ENCODE measurements around the gene CREBBP. TPM values are rescaled to one million over a fixed set of nuclear protein-coding genes. Genes with fewer than 3 reads are reported as not detected.

The CREBBP gene
- polyA plus RNA-seq, 3 donors: 9.2 to 24.0 (median 17.3) TPM

DNA sequence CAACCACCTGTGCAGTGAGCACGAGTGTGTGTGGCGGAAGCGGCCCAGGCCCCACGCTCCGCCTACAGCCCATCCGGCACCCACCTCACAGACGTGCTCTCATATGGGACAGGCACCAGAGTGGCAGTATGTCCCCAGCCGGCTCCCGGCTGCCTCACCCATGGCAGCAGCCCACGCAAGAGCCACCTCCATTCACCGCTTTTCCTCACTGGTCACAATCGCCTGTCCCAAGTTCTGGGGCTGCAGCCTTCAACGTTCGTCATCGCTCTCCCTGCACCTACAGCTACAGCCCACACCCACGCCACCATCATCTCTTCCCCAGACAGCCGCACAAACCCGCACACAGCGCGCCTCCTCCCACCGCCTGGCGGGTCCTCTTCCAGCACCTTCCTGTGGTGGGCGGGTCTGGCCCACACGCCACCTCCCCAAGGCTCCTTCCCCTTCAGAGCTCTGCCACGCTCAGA is 145.7 kb downstream of the CREBBP start:
- no peak overlapping the region for H3K27ac ChIP-seq (ENCODE audit: low read depth, low read length)
- WGBS, 3 donors: 96 to 98% (median 97%) methylated on average over 24 to 25 of the region's 25 CpGs

DNA sequence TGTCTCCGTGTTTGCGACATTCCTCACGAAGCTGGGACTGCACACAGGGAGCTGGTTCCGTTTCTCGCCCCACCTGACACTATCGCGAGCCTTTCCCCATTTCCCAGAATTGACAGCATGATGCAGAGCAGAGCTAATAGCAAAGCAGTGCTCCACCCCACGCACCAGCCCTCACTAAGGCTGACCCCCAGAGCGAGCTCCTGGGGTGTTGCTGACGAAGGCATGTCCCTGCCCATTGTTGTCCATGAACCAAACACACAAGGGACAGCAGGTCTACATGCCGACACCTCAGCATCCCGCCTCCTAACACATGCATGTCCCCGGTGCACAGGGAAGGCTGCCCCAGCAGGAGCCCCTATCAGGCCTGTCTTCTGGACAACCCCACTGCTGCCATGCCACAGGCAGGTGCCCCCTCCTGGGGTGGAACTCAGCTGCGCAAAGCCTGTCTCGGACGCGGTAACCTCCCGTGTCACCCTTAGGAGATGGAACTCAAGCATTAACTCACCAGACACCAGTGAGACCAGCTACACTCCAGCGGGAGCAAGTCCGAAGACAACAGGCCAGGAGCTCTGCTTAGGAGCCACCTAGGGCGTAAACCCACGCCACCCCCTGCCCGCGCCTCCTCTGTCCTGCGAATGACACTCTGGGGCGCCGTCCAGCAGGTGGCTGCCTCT is 146.3 kb downstream of the CREBBP start:
- 97 to 99% (median 97%) methylated on average over 27 of the region's 27 CpGs for WGBS, 3 donors
- no peak overlapping the region for H3K27ac ChIP-seq (ENCODE audit: low read depth, low read length)

DNA sequence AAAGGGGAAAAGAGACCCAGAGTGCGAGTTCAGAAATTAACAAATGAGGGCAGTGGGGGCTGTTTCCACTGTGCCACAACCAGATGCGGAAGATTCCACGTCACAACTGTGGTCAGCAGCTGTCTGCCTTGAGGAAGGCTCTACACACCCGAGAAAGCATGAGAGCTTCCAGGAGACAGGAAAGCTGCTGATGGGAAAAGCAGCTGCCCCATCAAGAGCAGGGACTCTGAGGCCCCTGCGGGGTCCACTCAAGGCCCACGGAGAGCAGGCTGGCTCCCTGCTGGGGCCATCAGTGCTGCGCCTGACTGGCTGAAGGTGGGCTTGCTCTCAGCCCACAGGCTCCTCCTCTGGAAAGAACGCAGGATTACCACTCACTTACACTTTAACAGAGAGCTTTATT is 148.3 kb downstream of the CREBBP start:
- H3K27ac ChIP-seq (ENCODE audit: low read depth, low read length): no peak overlapping the region
- WGBS, 3 donors: 89 to 91% (median 89%) methylated on average over 8 of the region's 8 CpGs

DNA sequence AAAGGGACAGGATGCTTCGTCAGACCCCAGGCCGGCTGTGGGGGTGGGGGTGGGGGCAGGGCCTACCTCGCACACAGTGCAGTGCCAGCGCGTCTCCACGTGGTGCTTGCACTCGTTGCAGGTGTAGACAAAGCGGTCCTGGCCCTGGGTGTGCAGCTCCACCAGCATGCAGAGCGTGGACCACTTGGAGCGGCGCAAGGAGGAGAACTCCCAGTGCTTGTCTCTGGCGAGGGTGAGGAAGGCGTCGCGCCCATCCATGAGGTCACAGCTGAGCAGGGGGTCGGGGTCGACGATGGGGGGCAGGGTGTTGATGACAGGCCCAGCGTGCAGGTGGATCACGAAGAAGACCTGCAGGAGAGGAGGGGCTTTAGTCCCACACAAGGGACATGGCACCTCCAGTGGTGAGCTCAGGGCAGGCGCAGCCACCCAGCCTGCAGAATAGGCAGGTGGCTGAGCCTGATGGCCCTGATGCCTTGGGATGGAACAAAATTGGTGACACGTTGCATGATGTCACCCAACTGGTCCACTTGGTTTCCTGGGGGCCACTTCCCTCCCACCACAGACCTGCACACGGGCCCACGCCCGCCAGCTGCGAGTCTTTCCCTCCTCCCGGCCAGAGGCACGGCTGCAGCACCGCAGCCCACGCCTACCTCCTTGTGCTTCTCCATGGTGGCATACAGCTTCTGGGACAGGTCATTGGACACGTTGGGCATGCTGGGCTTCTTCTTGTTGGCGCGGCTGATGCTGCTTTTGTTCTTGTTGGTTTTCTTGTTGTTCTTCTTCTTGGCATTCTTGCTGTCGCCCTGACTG is 149.2 kb downstream of the CREBBP start:
- no peak overlapping the region for H3K27ac ChIP-seq (ENCODE audit: low read depth, low read length)
- 90 to 92% (median 90%) methylated on average over 32 to 34 of the region's 34 CpGs for WGBS, 3 donors

DNA sequence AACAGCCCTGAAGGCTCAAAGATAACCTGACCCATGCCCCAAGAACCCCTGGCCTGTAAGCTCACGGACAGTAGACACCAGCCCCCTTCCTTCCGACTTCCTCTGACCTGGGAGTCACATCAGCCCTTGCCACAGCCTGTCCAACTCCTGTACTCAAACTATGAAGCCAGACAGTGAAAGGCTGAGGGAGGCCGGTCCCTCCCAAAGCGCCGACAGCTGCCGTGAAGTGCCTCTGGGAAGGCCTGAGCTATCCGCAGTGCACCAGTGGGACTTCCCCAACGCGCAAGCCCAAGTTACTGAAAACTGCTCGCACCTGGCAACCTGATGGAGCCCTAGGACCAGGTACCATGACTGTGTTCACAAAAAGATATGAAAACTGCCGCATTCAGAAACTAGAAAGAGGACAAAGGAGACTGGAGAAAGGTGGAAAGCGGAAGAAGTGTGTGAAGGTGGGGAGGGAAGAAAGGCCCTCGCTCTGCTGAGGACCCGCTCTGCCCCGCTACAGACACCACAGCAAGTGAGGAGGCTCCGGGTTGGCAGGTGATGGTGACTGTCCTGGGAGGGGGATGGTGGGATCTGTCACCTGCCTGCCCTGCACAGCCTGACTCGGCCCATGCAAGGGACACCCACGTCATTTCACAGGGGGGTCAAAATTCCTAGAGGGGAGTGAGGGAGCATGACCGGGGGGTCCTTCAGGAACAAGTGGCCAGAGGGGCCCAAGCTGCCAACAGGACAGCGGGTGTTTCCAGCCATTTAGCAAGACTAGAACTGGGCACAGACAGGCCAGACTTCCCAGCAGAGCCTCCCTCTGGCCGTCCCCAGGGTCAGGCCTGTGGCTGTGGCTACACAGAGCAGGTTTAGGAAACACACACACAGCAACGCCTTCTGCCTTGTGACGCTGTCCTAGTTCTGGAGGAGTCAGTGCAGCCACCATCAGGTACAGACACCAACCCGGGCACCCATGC is 150.1 kb downstream of the CREBBP start:
- H3K27ac ChIP-seq (ENCODE audit: low read depth, low read length): no peak overlapping the region
- 88 to 92% (median 91%) methylated on average over 24 of the region's 24 CpGs for WGBS, 3 donors

DNA sequence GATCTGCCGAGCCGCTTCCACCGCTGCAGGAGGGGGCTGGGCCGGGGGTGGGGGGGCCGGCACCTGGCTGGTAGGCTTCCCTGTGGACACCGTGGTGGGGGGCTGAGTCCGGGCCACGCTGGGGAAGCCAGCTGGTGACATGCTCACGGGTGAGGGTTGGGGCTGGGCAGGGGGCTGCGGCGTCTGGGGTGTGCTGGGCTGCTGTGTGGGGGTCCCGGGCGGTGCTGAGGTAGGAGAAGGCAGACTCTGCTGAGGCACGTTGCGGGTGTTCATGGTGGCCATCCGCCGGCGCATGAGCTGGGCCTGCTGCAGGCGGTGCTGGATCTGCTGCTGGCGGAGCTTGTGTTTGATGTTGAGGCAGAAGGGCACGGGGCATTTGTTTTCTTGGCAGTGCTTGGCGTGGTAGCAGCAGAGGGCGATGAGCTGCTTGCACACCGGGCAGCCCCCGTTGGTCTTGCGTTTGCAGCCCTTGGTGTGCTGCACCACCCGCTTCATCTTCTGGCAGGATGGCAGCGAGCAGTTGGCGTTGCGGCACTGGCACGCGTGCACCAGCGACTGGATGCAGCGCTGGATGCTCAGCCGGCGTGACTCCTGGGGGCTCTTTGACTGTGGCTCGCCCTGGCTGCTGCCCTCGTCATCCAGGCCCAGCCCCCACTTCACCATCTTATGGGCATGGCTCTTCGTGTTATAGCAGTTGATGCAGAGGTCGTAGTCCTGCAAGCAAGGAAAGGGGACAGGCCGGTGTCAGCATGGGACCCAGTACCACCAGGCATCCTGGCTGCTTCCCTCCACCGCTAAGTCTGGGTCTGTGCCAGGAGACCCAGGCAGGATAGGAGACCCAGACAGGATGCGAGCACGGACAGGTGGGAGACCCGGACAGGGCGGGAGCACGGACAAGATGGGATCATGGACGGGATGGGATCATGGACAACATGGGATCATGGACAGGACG is 151.1 kb downstream of the CREBBP start:
- 93 to 94% (median 94%) methylated on average over 45 to 49 of the region's 49 CpGs for WGBS, 3 donors
- H3K27ac ChIP-seq (ENCODE audit: low read depth, low read length): no peak overlapping the region

DNA sequence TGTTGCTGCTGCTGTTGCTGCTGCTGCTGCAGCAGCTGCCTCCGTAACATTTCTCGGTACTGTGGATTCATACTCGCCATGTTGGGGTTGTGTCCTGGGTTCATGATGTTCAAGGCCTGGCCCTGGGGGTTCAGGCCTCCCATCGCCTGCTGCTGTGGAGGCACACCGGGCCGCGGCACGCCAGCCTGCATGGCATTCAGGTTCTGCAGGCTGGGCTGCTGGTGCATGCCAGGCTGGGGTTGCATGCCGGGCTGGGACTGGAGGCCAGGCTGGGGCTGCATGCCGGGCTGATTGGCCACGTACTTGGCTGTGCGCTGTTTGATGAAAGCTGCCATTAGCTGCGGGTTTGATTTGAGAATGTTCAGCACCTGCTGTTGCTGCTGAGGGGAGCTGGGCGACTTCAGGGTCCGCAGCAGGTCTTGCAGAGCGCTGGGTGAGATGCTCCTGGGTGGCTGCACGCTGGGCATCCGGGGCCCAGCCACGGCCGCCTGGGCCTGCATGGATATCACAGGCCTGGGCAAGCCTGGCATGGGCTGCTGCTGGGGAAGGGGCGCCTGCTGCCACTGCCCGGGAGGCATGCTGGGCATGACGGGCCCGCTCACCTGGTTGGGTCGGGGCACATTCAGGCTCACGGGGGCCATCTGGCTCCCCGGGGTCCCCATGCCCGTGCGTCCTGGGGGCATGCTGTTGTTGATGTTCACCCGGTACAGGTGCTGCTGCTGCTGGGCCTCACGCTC is 151.9 kb downstream of the CREBBP start:
- 95 to 96% (median 96%) methylated on average over 28 to 31 of the region's 31 CpGs for WGBS, 3 donors
- no peak overlapping the region for H3K27ac ChIP-seq (ENCODE audit: low read depth, low read length)

DNA sequence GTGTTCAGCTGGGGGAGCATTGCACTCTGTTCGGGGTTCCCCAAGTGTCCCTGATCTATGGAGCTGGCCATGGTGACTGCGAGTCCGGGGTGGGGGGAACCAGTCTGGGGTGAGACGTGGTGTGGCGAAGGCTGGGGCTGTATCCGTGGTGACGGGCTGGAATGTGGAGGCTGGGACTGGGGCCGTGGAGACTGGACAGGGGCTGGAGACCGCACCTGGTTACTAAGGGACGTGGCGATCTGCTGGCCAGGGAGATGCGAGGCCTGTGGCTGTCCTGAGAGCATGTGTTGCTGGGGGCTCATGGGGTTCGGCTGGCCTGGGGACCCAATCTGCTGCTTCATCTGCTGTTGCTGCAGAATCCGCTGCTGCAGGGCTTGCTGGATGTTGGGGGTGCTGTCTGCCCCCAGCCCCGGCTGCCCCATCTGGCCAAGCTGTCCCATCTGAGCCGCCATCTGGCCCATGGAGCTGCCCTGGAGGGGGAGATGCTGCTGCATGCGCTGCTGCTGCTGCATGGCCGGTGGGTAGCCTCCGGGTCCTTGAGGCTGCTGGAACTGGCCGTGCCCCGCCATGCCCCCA is 152.6 kb downstream of the CREBBP start:
- 90 to 94% (median 91%) methylated on average over 21 of the region's 21 CpGs for WGBS, 3 donors
- no peak overlapping the region for H3K27ac ChIP-seq (ENCODE audit: low read depth, low read length)

DNA sequence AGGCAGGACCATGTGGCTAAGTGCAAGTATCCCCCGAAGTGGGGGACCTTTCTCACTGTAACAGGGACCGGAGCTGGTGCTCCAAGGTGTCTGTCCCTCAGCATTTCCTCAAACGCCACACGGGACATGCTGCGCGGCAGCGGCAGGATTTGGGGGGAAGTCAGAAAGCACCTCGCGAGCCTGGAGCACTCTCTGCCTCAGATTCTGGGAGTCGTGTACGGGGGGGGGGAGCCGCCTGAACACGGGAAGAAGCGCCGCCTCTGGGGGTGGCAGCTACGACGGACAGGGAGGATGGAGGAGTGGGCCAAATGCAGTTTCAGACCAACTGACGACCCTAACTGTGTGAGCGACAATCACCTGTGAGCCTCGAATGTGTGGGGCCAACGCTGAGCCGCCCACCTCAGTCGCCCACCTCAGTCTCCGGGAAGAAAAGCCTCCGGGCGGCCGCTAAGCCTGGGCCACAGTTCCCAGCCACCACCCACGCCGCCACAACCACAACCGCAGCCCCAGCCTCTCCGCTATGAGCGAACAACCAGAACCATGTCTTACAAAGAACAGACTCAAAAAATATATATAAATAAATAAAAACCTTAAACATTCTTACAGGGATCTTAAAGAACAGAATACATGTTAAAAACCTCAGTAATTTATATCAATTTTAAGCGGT is 154.4 kb downstream of the CREBBP start:
- H3K27ac ChIP-seq (ENCODE audit: low read depth, low read length): no peak overlapping the region
- WGBS, 3 donors: 92 to 93% (median 93%) methylated on average over 32 to 33 of the region's 33 CpGs

DNA sequence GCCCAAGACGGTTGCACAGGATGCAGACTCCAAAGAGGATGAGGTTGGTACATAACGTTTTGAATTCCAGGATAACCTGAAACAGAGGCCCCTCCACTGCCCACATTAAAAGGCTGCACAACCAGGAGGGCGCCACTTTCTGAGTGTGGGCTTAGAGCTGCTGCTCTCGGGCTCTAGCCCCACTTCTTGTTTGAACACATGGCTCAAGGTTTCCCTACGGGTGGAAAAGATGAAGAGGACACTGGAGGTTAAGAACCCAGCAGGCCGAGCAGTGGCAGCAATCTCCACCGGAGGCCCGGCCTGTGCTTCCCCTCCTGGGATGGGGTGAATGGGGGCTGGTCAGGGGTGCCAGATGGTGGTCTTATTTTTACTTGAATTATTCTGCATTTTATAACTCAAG is 155.2 kb downstream of the CREBBP start:
- H3K27ac ChIP-seq (ENCODE audit: low read depth, low read length): no peak overlapping the region
- 75 to 81% (median 75%) methylated on average over 8 of the region's 8 CpGs for WGBS, 3 donors

DNA sequence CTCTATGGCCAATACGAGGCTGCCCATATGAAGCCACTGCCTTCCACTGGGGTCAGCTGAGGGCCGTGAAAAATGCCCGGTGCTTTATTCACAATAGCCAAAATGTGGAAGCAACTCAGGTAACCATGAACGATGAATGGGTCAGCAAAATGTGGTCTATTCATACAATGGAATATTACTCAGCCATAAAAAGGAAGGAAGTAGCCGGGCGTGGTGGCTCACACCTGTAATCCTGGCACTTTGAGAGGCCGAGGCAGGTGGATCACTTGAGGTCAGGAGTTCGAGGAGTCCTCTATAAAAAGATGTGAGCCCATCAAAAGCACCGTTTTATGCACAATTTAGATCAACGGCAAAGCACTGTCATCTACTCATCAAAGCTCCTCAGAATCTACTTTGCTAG is 158.0 kb downstream of the CREBBP start:
- 85 to 92% (median 88%) methylated on average over 10 of the region's 10 CpGs for WGBS, 3 donors
- no peak overlapping the region for H3K27ac ChIP-seq (ENCODE audit: low read depth, low read length)

DNA sequence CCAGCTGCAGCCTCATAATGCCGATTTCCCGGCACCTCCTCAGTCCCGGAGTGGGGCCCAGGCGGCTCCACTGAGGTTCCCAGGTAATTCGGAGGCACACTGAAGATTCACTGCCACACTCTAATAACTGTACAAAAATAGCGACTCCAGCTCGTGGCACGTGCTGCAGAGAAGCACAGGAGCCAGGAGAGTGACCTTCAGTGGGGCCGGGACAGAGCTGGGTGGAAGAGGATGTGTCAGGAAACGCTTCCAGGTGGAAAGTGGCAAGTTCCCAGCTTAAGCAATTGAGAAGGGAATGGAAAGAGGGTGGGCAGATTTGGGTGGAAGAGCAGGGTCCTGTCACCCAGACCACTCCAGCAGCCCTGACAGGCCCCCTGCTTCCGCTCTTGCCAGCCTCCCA is 160.1 kb downstream of the CREBBP start:
- H3K27ac ChIP-seq (ENCODE audit: low read depth, low read length): no peak overlapping the region
- 56 to 85% (median 83%) methylated on average over 10 to 11 of the region's 11 CpGs for WGBS, 3 donors

DNA sequence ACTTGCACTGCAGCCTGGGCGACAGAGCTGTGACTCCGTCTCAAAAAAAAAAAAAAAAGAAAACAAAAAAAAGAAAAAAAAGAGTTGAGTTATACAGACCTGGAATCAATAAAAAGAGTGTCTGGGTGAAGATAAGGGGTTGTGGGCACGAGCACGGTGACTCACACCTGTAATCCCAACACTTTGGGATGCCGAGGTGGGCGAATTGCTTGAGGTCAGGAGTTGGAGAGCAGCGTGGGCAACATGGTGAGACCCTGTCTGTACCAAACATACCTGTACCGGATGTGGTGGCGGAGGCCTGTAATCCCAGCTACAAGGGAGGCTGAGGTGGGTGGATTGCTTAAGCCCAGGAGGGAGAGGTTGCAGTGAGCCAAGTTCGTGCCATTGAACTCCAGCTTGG is 161.9 kb downstream of the CREBBP start:
- 92 to 96% (median 94%) methylated on average over 10 of the region's 10 CpGs for WGBS, 3 donors
- H3K27ac ChIP-seq (ENCODE audit: low read depth, low read length): no peak overlapping the region

DNA sequence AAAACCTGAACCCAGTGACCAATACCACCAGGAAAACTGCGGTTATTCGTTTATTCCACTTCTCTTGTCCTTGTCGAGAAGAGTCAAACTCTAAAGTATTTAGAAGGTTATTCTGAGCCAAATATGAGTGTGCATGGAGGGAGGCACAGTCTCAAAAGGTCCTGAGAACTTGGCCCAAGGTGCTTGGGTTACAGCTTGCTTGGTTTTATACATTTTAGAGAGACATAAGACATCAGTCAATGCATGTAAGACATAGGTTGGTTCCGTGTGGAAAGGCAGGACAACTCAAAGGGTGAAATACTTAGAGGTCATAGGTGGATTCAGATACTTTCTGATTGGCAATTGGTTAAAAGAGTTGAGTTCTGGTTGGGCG is 162.5 kb downstream of the CREBBP start:
- WGBS, 3 donors: 21 to 30% (median 29%) methylated on average over 5 of the region's 5 CpGs

DNA sequence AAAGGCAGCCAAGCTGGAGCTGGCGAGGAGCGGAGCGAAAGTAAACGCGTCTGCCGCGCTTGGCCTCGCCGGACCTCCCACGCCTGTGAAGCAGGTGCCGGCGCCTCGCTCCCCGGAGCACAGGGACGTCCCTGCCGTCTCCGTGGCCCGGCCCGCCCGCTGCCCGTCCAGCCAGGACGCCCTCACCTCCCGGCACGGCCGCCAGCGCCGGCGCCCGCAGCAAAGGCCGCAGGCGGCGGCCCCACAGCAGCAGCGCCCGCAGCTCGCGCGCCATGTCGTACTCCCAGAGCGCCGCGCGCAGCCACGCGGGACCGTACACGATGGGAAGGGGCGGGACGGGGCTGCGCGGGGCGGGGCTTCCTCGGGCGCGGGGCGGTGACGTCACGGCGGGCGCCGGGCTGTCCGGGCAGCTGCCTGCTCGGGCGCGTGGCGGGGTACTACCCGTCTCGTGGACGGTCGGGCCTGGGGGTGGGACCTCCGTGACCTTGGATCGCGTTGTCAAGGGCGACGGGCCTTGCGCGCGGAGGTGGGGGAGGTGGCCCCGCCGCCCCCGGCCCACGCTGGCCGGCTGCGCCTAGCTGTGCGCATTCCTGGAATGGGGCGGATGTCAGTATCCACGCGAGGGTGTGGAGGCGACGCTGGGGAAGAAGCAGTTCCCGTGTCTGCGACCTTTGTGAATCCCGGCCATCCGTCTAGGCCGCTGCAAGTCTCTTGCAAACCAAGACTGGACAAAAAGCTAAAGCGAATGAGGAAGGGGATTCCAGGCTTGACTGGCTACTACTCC is 163.1 kb downstream of the CREBBP start, which contains the start of gene TRAP1:
TRAP1 (minus strand) TSS at position 290 of the 784 bp plus-strand sequence; CDS start at position 274, 16 bp downstream.
- 0 to 1% (median 0%) methylated on average over 75 to 95 of the region's 95 CpGs for WGBS, 3 donors
- H3K27ac ChIP-seq (ENCODE audit: low read depth, low read length): peak within 1 kb of the TSS; percentile 63

More for the DNA sequence above, 162.5 kb downstream of the CREBBP start:
- peak overlapping the region; percentile 63 for H3K27ac ChIP-seq (ENCODE audit: low read depth, low read length)

Data from adipose tissue (tissue), 3 donors.